A549 (cell line): ENCODE results near the gene FSD1.

Experiments
- CHD2 ChIP-seq: fragments of 150-350 bp; IDR thresholded peaks from 2 replicates; pipeline ENCODE4 v1.6.1; 2014; ENCODE audit warnings: low read length; ENCODE audit not compliant: partially characterized antibody
- FOSL2 ChIP-seq, 2 experiments: fragments of 450-650 bp in 1 of 2; fragments of >200 bp in 1 of 2; sonication (Bioruptor Twin) in 1 of 2; formaldehyde crosslinking; IDR thresholded peaks; 2 replicates each; pipeline versions ENCODE4 v1.5.0 to v1.6.1; 2016 to 2020; ENCODE audit warnings: mild to moderate bottlenecking in 1 of 2, moderate library complexity in 1 of 2
- HOXA7 ChIP-seq: fragments of 250-450 bp; sonication (Bioruptor Pico); IDR thresholded peaks from 2 replicates; pipeline ENCODE4 v1.5.0; 2020; ENCODE audit warnings: mild to moderate bottlenecking, moderate library complexity
- JUN ChIP-seq, 2 experiments: fragments of >200 bp; sonication (Bioruptor Twin); formaldehyde crosslinking; IDR thresholded peaks; 2 replicates in 1 of 2; 3 replicates in 1 of 2; pipeline ENCODE4 v1.6.1; 2016 to 2017
- KDM1A ChIP-seq: fragments of 200-600 bp; sonication (generic); IDR thresholded peaks from 2 replicates; pipeline ENCODE4 v1.6.1; 2016; ENCODE audit warnings: low read depth, mild to moderate bottlenecking
- MAZ ChIP-seq: fragments of 150-350 bp; IDR thresholded peaks from 2 replicates; pipeline ENCODE4 v1.6.1; 2014; ENCODE audit warnings: antibody characterized with exemption, low read depth, low read length, borderline replicate concordance
- PHF8 ChIP-seq: fragments of 200-600 bp; sonication (generic); IDR thresholded peaks from 2 replicates; pipeline ENCODE4 v1.6.1; 2016; ENCODE audit warnings: low read depth, mild to moderate bottlenecking, antibody characterized with exemption, moderate library complexity, borderline replicate concordance
- POLR2A ChIP-seq: IDR thresholded peaks from 2 replicates; pipeline ENCODE4 v1.6.1; 2012; ENCODE audit warnings: mild to moderate bottlenecking, low read length
- POLR2AphosphoS2 ChIP-seq: conservative IDR thresholded peaks from 2 replicates; pipeline ENCODE4 v1.6.1; 2012; ENCODE audit warnings: low read length, improper control_type of control experiment, inconsistent platforms
- RCOR1 ChIP-seq: fragments of 150-350 bp; IDR thresholded peaks from 2 replicates; pipeline ENCODE4 v1.6.1; 2014; ENCODE audit warnings: antibody characterized with exemption, low read length, low read depth
- RFX5 ChIP-seq: fragments of 450-650 bp; IDR thresholded peaks from 2 replicates; pipeline ENCODE4 v1.7.1; 2014; ENCODE audit warnings: antibody characterized with exemption, mild to moderate bottlenecking, moderate library complexity
- TF ChIP-seq, protein P1 (sequence below): fragments of >200 bp; sonication (Bioruptor Twin); formaldehyde crosslinking; IDR thresholded peaks from 3 replicates; pipeline ENCODE4 v1.5.1; 2016

DNA sequence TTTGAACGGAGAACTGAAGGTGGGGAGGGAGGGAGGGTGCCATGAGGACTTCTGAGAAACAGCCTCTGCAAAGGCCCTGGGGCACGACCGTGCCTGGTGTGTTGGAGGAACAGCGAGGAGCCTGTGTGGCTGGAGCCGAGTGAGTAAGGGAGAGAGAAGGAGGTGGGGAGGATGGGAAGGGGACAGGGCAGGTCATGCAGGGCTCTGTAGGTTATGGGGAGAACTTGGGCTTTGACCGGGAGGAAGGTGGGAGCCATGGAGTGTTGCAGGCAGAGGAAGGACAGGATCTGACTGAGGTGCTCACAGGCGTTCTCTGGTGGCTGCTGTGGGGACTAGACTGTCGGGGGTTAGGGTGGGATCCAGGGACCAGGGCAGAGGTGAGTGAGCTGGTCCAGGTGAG is 45.7 kb downstream of the FSD1 start:
- TF ChIP-seq JUN (IDR thresholded peaks at IDR 0.05) (no peak), CHD2 (no peak), POLR2A (no peak), KDM1A (no peak), MAZ (no peak), HOXA7 (no peak), FOSL2 (IDR thresholded peaks at IDR 0.05) (no peak), FOSL2 (CRISPR knock-in tag; IDR thresholded peaks at IDR 0.05) (no peak), PHF8 (no peak), RFX5 (no peak), POLR2AphosphoS2 (no peak), RCOR1 (no peak)
- TF ChIP-seq, protein P1, sequence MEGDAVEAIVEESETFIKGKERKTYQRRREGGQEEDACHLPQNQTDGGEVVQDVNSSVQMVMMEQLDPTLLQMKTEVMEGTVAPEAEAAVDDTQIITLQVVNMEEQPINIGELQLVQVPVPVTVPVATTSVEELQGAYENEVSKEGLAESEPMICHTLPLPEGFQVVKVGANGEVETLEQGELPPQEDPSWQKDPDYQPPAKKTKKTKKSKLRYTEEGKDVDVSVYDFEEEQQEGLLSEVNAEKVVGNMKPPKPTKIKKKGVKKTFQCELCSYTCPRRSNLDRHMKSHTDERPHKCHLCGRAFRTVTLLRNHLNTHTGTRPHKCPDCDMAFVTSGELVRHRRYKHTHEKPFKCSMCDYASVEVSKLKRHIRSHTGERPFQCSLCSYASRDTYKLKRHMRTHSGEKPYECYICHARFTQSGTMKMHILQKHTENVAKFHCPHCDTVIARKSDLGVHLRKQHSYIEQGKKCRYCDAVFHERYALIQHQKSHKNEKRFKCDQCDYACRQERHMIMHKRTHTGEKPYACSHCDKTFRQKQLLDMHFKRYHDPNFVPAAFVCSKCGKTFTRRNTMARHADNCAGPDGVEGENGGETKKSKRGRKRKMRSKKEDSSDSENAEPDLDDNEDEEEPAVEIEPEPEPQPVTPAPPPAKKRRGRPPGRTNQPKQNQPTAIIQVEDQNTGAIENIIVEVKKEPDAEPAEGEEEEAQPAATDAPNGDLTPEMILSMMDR: no peak
